IMR-90 (cell line): ENCODE measurements around the gene TEKT5. TPM values are rescaled to one million over a fixed set of nuclear protein-coding genes. Genes with fewer than 3 reads are reported as not detected.

Source experiments
- ATAC-seq: fragments of 200-7000 bp; cut with Tn5 transposase; 2 replicates; pipeline ENCODE4 v1.9.1; 2020; ENCODE audit warnings: low read depth, mild to moderate bottlenecking, moderate library complexity
- BruUV-seq: library from RNA; stranded (reverse); fragments of 400-500 nt; replicated peaks from 2 replicates; lab custom pipeline; 2021; lab: Mats Ljungman, UMichigan
- CTCF ChIA-PET: fragments of 300-600 bp; formaldehyde crosslinking; extraction: SDS; loops from one replicate; lab custom pipeline; 2021; ENCODE audit warnings: antibody characterized with exemption; lab: Yijun Ruan, JAX
- POLR2A ChIA-PET: fragments of 300-600 bp; sonication (Branson Sonifier 250); formaldehyde crosslinking; loops from one replicate; lab custom pipeline; 2022; ENCODE audit warnings: antibody characterized with exemption; ENCODE audit not compliant: unreplicated experiment; lab: Charles Lee
- DNase-seq: peaks from one replicate; pipeline ENCODE4 v3.0.0; 2013
- H2AFZ ChIP-seq: replicated peaks from 2 replicates; pipeline ENCODE3; 2013; ENCODE audit warnings: low read length, mild to moderate bottlenecking; ENCODE audit not compliant: poor library complexity
- H2AK5ac ChIP-seq: 2 replicates; pipeline ENCODE4 v1.6.1; 2013; ENCODE audit warnings: low read depth, low read length, inconsistent platforms
- H2AK9ac ChIP-seq: replicated peaks from 2 replicates; pipeline ENCODE3; 2013; ENCODE audit warnings: mild to moderate bottlenecking, low read depth, low read length, moderate library complexity; ENCODE audit not compliant: poor library complexity
- H2BK120ac ChIP-seq: 2 replicates; pipeline ENCODE4 v1.6.1; 2013; ENCODE audit warnings: low read depth, low read length, inconsistent platforms
- H2BK15ac ChIP-seq: 3 replicates; pipeline ENCODE4 v1.6.1; 2013; ENCODE audit warnings: low read depth, low read length, inconsistent platforms
- H2BK20ac ChIP-seq: 2 replicates; pipeline ENCODE4 v1.6.1; 2013; ENCODE audit warnings: low read depth, mild to moderate bottlenecking, inconsistent platforms, low read length, moderate library complexity
- H2BK5ac ChIP-seq: 2 replicates; pipeline ENCODE4 v1.6.1; 2013; ENCODE audit warnings: mild to moderate bottlenecking, low read depth, low read length, inconsistent platforms; ENCODE audit not compliant: poor library complexity, severe bottlenecking
- H3K14ac ChIP-seq: replicated peaks from 2 replicates; pipeline ENCODE4 v1.6.1; 2013; ENCODE audit warnings: low read depth, low read length, inconsistent platforms
- H3K18ac ChIP-seq: 2 replicates; pipeline ENCODE4 v1.6.1; 2013; ENCODE audit warnings: low read depth, low read length, control low read depth
- H3K23ac ChIP-seq: 2 replicates; pipeline ENCODE4 v1.6.1; 2013; ENCODE audit warnings: low read depth, low read length, inconsistent platforms
- H3K27ac ChIP-seq: 2 replicates; pipeline ENCODE4 v1.5.1; 2013; ENCODE audit warnings: mild to moderate bottlenecking, control low read depth, low read length; ENCODE audit not compliant: insufficient read depth
- H3K27me3 ChIP-seq: 2 replicates; pipeline ENCODE4 v1.6.1; 2013; ENCODE audit warnings: low read length; ENCODE audit not compliant: control insufficient read depth, insufficient read depth
- H3K36me3 ChIP-seq: 2 replicates; pipeline ENCODE4 v1.6.1; 2013; ENCODE audit warnings: low read length, mixed read lengths; ENCODE audit not compliant: control insufficient read depth, insufficient read depth
- H3K4ac ChIP-seq: 2 replicates; pipeline ENCODE4 v1.6.1; 2013; ENCODE audit warnings: low read depth, low read length, inconsistent platforms
- H3K4me1 ChIP-seq: 2 replicates; pipeline ENCODE4 v1.6.1; 2013; ENCODE audit warnings: low read length, mixed read lengths; ENCODE audit not compliant: control insufficient read depth, insufficient read depth
- H3K4me2 ChIP-seq: 2 replicates; pipeline ENCODE4 v1.6.1; 2013; ENCODE audit warnings: low read depth, mild to moderate bottlenecking, control low read depth, low read length, moderate library complexity
- H3K4me3 ChIP-seq: 2 replicates; pipeline ENCODE4 v1.5.1; 2013; ENCODE audit warnings: low read depth, mild to moderate bottlenecking, control low read depth, low read length, moderate library complexity; ENCODE audit not compliant: insufficient read depth
- H3K56ac ChIP-seq: 2 replicates; pipeline ENCODE4 v1.6.1; 2013; ENCODE audit warnings: low read length, inconsistent platforms; ENCODE audit not compliant: insufficient read depth; ENCODE audit errors: extremely low read depth
- H3K79me1 ChIP-seq, 2 experiments: 2 replicates each; pipeline ENCODE4 v1.6.1; 2013; ENCODE audit warnings: low read length in 2 of 2, inconsistent platforms in 1 of 2, low read depth in 1 of 2
- H3K9ac ChIP-seq: 2 replicates; pipeline ENCODE4 v1.6.1; 2013; ENCODE audit warnings: low read depth, low read length, control low read depth
- H3K9me1 ChIP-seq: 2 replicates; pipeline ENCODE4 v1.6.1; 2013; ENCODE audit warnings: low read length, inconsistent platforms; ENCODE audit not compliant: insufficient read depth
- H3K9me3 ChIP-seq: 2 replicates; pipeline ENCODE4 v1.6.1; 2013; ENCODE audit warnings: low read length; ENCODE audit not compliant: control insufficient read depth, insufficient read depth
- H4K20me1 ChIP-seq: 2 replicates; pipeline ENCODE4 v1.6.1; 2013; ENCODE audit warnings: low read length, inconsistent platforms; ENCODE audit not compliant: insufficient read depth
- H4K5ac ChIP-seq: 2 replicates; pipeline ENCODE4 v1.6.1; 2013; ENCODE audit warnings: mild to moderate bottlenecking, low read depth, low read length, control low read depth
- H4K8ac ChIP-seq, 2 experiments: 2 replicates each; pipeline ENCODE4 v1.6.1; 2013; ENCODE audit warnings: low read depth in 2 of 2, low read length in 2 of 2, control low read depth in 1 of 2, inconsistent platforms in 1 of 2
- H4K91ac ChIP-seq: 2 replicates; pipeline ENCODE4 v1.6.1; 2013; ENCODE audit warnings: low read depth, low read length, inconsistent platforms; ENCODE audit not compliant: insufficient read depth
- BHLHE40 ChIP-seq: fragments of 150-350 bp; IDR thresholded peaks from 2 replicates; pipeline ENCODE4 v1.6.1; 2016; ENCODE audit warnings: mild to moderate bottlenecking, low read depth, low read length
- CEBPB ChIP-seq: IDR thresholded peaks from 2 replicates; pipeline ENCODE4 v1.6.1; 2012; ENCODE audit warnings: low read depth, low read length, improper control_type of control experiment
- CHD1 ChIP-seq: IDR thresholded peaks from 2 replicates; pipeline ENCODE4 v1.6.1; 2012; ENCODE audit warnings: low read depth, low read length, improper control_type of control experiment
- FOS ChIP-seq: fragments of 150-350 bp; IDR thresholded peaks from 2 replicates; pipeline ENCODE4 v1.6.1; 2016; ENCODE audit warnings: low read depth, low read length
- MAFK ChIP-seq: IDR thresholded peaks from 2 replicates; pipeline ENCODE4 v1.6.1; 2012; ENCODE audit warnings: low read depth, low read length, improper control_type of control experiment
- MAZ ChIP-seq: IDR thresholded peaks from 2 replicates; pipeline ENCODE4 v1.6.1; 2012; ENCODE audit warnings: low read depth, mild to moderate bottlenecking, low read length, improper control_type of control experiment, moderate library complexity, borderline replicate concordance
- MXI1 ChIP-seq: IDR thresholded peaks from 2 replicates; pipeline ENCODE4 v1.6.1; 2012; ENCODE audit warnings: low read depth, mild to moderate bottlenecking, low read length, moderate library complexity, borderline replicate concordance
- NFE2L2 ChIP-seq: fragments of 150-350 bp; IDR thresholded peaks from 2 replicates; pipeline ENCODE4 v1.6.1; 2016; ENCODE audit warnings: low read depth, mild to moderate bottlenecking, low read length
- POLR2A ChIP-seq: IDR thresholded peaks from 2 replicates; pipeline ENCODE4 v1.6.1; 2012; ENCODE audit warnings: mild to moderate bottlenecking, low read depth, low read length
- RAD21 ChIP-seq: IDR thresholded peaks from 2 replicates; pipeline ENCODE4 v1.6.1; 2012; ENCODE audit warnings: low read length, improper control_type of control experiment
- RFX5 ChIP-seq: IDR thresholded peaks from 2 replicates; pipeline ENCODE4 v1.8.0; 2012; ENCODE audit warnings: low read depth, mild to moderate bottlenecking, low read length, moderate library complexity
- SMC3 ChIP-seq: fragments of 150-350 bp; IDR thresholded peaks from 2 replicates; pipeline ENCODE4 v1.6.1; 2016; ENCODE audit warnings: low read depth, mild to moderate bottlenecking, antibody characterized with exemption, low read length, moderate library complexity
- USF2 ChIP-seq: fragments of 150-350 bp; IDR thresholded peaks from 2 replicates; pipeline ENCODE4 v1.6.1; 2017; ENCODE audit warnings: mild to moderate bottlenecking, antibody characterized with exemption, low read length, low read depth
- WGBS, 2 experiments: methylation state at CpG; one replicate each; pipeline versions ENCODE4 v1.1.5 to v1.1.7; 2013; ENCODE audit warnings: missing lambda C conversion rate in 2 of 2; ENCODE audit not compliant: insufficient read length in 1 of 2; ENCODE audit errors: extremely low coverage in 2 of 2; 5-methylcytosine and 5-hydroxymethylcytosine counted together
- dilution Hi-C: fragments of 300-500 bp; cut with HindIII; formaldehyde crosslinking; loops from one replicate; pipeline ENCODE4 v1.14.3; 2018; ENCODE audit warnings: low sequenced_read_pairs; ENCODE audit not compliant: unreplicated experiment
- in situ Hi-C: fragments of 300-500 bp; cut with MboI; formaldehyde crosslinking; loops from 3 replicates; pipeline ENCODE4 v1.14.3; 2019; ENCODE audit warnings: low sequenced_read_pairs, inconsistent platforms, mixed read lengths
- intact Hi-C: fragments of 100-400 bp; cut with micrococcal nuclease; formaldehyde crosslinking; loops from 2 replicates; pipeline ENCODE4 v1.10.0; 2022
- polyA plus RNA-seq, 3 experiments: library from polyadenylated mRNA; depleted of rRNA; stranded (reverse); fragments of >200 nt; gene quantifications; 2 replicates each; pipeline ENCODE4 v1.2.3, GENCODE V29; 2012; ENCODE audit warnings: low replicate concordance in 1 of 3
- total RNA-seq: library from RNA; depleted of rRNA; stranded (reverse); fragments of >200 nt; gene quantifications from 2 replicates; pipeline ENCODE4 v1.2.3, GENCODE V29; 2012
- TF ChIP-seq, protein P1 (sequence below): fragments of 150-350 bp; IDR thresholded peaks from 2 replicates; pipeline ENCODE4 v1.6.1; 2016; ENCODE audit warnings: low read depth, mild to moderate bottlenecking, low read length, moderate library complexity, borderline replicate concordance
- TF ChIP-seq, protein P2 (sequence below): conservative IDR thresholded peaks from 2 replicates; pipeline ENCODE4 v1.5.1; 2012; ENCODE audit warnings: mild to moderate bottlenecking, low read depth, low read length, improper control_type of control experiment

The TEKT5 gene
- total and polyA plus RNA-seq, 2 of the 4 experiments (the other 2 are of a cell fraction) = 0.17 TPM; not detected in 1

- H3K36me3 ChIP-seq = no peaks in the 10 kb centered on the region
- no peak overlapping the region for H2BK15ac ChIP-seq
- intact Hi-C loops (no loop called here), dilution Hi-C loops (no loop called here), in situ Hi-C loops (no loop called here)
- BruUV-seq = no TSS peak
- TF ChIP-seq MAFK (no peak), NFE2L2 (no peak), BHLHE40 (no peak), FOS (no peak), CEBPB (no peak), SMC3 (no peak), CHD1 (no peak), USF2 (no peak), MAZ (no peak), MXI1 (no peak), POLR2A (no peak), RFX5 (no peak), RAD21 (no peak)
- TF ChIP-seq, protein P1, sequence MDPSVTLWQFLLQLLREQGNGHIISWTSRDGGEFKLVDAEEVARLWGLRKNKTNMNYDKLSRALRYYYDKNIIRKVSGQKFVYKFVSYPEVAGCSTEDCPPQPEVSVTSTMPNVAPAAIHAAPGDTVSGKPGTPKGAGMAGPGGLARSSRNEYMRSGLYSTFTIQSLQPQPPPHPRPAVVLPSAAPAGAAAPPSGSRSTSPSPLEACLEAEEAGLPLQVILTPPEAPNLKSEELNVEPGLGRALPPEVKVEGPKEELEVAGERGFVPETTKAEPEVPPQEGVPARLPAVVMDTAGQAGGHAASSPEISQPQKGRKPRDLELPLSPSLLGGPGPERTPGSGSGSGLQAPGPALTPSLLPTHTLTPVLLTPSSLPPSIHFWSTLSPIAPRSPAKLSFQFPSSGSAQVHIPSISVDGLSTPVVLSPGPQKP = no peak
- TF ChIP-seq, protein P2, sequence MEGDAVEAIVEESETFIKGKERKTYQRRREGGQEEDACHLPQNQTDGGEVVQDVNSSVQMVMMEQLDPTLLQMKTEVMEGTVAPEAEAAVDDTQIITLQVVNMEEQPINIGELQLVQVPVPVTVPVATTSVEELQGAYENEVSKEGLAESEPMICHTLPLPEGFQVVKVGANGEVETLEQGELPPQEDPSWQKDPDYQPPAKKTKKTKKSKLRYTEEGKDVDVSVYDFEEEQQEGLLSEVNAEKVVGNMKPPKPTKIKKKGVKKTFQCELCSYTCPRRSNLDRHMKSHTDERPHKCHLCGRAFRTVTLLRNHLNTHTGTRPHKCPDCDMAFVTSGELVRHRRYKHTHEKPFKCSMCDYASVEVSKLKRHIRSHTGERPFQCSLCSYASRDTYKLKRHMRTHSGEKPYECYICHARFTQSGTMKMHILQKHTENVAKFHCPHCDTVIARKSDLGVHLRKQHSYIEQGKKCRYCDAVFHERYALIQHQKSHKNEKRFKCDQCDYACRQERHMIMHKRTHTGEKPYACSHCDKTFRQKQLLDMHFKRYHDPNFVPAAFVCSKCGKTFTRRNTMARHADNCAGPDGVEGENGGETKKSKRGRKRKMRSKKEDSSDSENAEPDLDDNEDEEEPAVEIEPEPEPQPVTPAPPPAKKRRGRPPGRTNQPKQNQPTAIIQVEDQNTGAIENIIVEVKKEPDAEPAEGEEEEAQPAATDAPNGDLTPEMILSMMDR = no peak
- H3K4me1 ChIP-seq = peaks cover 7% of the 10 kb centered on the region
- no peak overlapping the region for H3K56ac ChIP-seq
- H3K9ac ChIP-seq = no peak overlapping the region
- H4K91ac ChIP-seq = peak overlapping the region; percentile 54; the same call in 1 of the 2 replicates
- H3K79me1 ChIP-seq = no peaks in the 10 kb centered on the region
- no peak overlapping the region for H3K14ac ChIP-seq
- no peak overlapping the region for H3K23ac ChIP-seq
- peak overlapping the region; percentile 57 for H2BK5ac ChIP-seq
- H2BK20ac ChIP-seq = peak overlapping the region; percentile 79; the same call in 1 of the 2 replicates
- H2AFZ ChIP-seq = peak overlapping the region; percentile 74
- ATAC-seq = peak; percentile 86
- CTCF ChIA-PET = no interaction called here
- H3K27ac ChIP-seq = peak overlapping the region; percentile 71
- no peaks in the 10 kb centered on the region for H4K20me1 ChIP-seq
- no peak overlapping the region for H2AK5ac ChIP-seq
- no peak for DNase-seq
- no peak overlapping the region for H3K4me3 ChIP-seq
- H3K4me2 ChIP-seq = peak overlapping the region; percentile 62
- no peak overlapping the region for H2AK9ac ChIP-seq
- no peaks in the 10 kb centered on the region for H3K9me1 ChIP-seq
- peak overlapping the region; percentile 48; the same call in 1 of the 2 replicates for H4K5ac ChIP-seq
- peak overlapping the region; percentile 80 for H3K18ac ChIP-seq
- peak overlapping the region; percentile 62 for H3K4ac ChIP-seq
- H2BK120ac ChIP-seq = peak overlapping the region; percentile 68
- WGBS, 2 experiments = 83% methylated on average over 2 of the region's 11 CpGs; no CpG with 5 or more reads in 1 of the 2 experiments
- H4K8ac ChIP-seq = peak overlapping the region in 1 of 2 experiments; percentile 77; a peak in 3 of 4 replicates
- POLR2A ChIA-PET = interaction anchor here (0.5 to 1.1 kb wide), 2 partner anchors 28 to 52 kb away, joined by 3 to 4 read pairs; partner anchors contain the start of gene EMP2
- peaks cover 2% of the 10 kb centered on the region; the same call in 1 of the 2 replicates for H3K9me3 ChIP-seq
- no peaks in the 10 kb centered on the region; the same call in 1 of the 2 replicates for H3K27me3 ChIP-seq
Observed at GRCh38 chr16:10608687-10609401, 85.9 kb downstream of the TEKT5 start.
